Hepatocyte (in vitro differentiated cells): ENCODE measurements around the gene MBD5. TPM values are rescaled to one million over a fixed set of nuclear protein-coding genes. Genes with fewer than 3 reads are reported as not detected.

Experiments
- DNase-seq: peaks from one replicate; pipeline ENCODE4 v3.0.0-alpha.2; 2016; ENCODE audit warnings: low spot score
- H2AFZ ChIP-seq: fragments of 200-600 bp; sonication (generic); 2 replicates; pipeline ENCODE4 v1.6.0; 2016; ENCODE audit warnings: antibody characterized with exemption, mild to moderate bottlenecking
- H3K27ac ChIP-seq: fragments of 200-600 bp; sonication (generic); 2 replicates; pipeline ENCODE4 v1.5.1; 2016; ENCODE audit warnings: mild to moderate bottlenecking
- H3K27me3 ChIP-seq: fragments of 200-600 bp; sonication (generic); 2 replicates; pipeline ENCODE4 v1.6.1; 2016
- H3K36me3 ChIP-seq: fragments of 200-600 bp; sonication (generic); replicated peaks from 2 replicates; pipeline ENCODE4 v1.5.1; 2016; ENCODE audit warnings: low read depth; ENCODE audit not compliant: insufficient read depth
- H3K4me1 ChIP-seq: fragments of 200-600 bp; sonication (generic); 2 replicates; pipeline ENCODE4 v1.5.1; 2016; ENCODE audit warnings: mild to moderate bottlenecking, moderate library complexity; ENCODE audit not compliant: insufficient read depth
- H3K4me2 ChIP-seq: fragments of 200-600 bp; sonication (generic); 2 replicates; pipeline ENCODE4 v1.6.0; 2016
- H3K4me3 ChIP-seq: fragments of 200-600 bp; sonication (generic); 2 replicates; pipeline ENCODE4 v1.5.1; 2016; ENCODE audit warnings: mild to moderate bottlenecking
- H3K79me2 ChIP-seq: fragments of 200-600 bp; sonication (generic); 2 replicates; pipeline ENCODE4 v1.6.0; 2017; ENCODE audit warnings: mild to moderate bottlenecking
- H3K9me2 ChIP-seq: fragments of 200-600 bp; sonication (generic); replicated peaks from 2 replicates; pipeline ENCODE4 v1.6.0; 2017; ENCODE audit warnings: mild to moderate bottlenecking; ENCODE audit not compliant: insufficient read depth
- H3K9me3 ChIP-seq: fragments of 200-600 bp; sonication (generic); 2 replicates; pipeline ENCODE4 v1.5.1; 2016; ENCODE audit warnings: low read depth, mild to moderate bottlenecking
- H4K20me1 ChIP-seq: fragments of 200-600 bp; sonication (generic); 2 replicates; pipeline ENCODE4 v1.6.0; 2016; ENCODE audit warnings: mild to moderate bottlenecking; ENCODE audit not compliant: insufficient read depth, poor library complexity, severe bottlenecking
- CTCF ChIP-seq: fragments of 200-600 bp; sonication (generic); IDR thresholded peaks from 2 replicates; pipeline ENCODE4 v1.5.1; 2016; ENCODE audit warnings: antibody characterized with exemption, mild to moderate bottlenecking; ENCODE audit not compliant: poor library complexity
- EZH2 ChIP-seq: fragments of 200-600 bp; sonication (generic); IDR thresholded peaks from 2 replicates; pipeline ENCODE4 v1.6.1; 2016; ENCODE audit warnings: antibody characterized with exemption, mild to moderate bottlenecking, borderline replicate concordance
- EZH2phosphoT487 ChIP-seq: fragments of 200-600 bp; sonication (generic); IDR thresholded peaks from one replicate; pipeline ENCODE4 v1.6.1; 2018; ENCODE audit warnings: antibody characterized with exemption, mild to moderate bottlenecking, low read depth, moderate library complexity; ENCODE audit not compliant: unreplicated experiment, severe bottlenecking
- WGBS: methylation state at CpG from one replicate; pipeline ENCODE4 v1.1.6; 2016; ENCODE audit warnings: low lambda C conversion rate; ENCODE audit errors: missing lambda C conversion rate; 5-methylcytosine and 5-hydroxymethylcytosine counted together
- polyA plus RNA-seq: library from polyadenylated mRNA; unstranded; fragments of >200 nt; fragmentation: Nextera tagmentation; extraction: Ambion mirVana; gene quantifications from 2 replicates; pipeline ENCODE4 v1.2.1, GENCODE V29; 2016
- total RNA-seq: library from RNA; depleted of rRNA; stranded (reverse); fragments of >200 nt; gene quantifications from 2 replicates; pipeline ENCODE4 v1.2.3, GENCODE V29; 2014

MBD5 gene
- total and polyA plus RNA-seq, 2 experiments from 2014 or later = 20.9 to 36.2 TPM

DNA sequence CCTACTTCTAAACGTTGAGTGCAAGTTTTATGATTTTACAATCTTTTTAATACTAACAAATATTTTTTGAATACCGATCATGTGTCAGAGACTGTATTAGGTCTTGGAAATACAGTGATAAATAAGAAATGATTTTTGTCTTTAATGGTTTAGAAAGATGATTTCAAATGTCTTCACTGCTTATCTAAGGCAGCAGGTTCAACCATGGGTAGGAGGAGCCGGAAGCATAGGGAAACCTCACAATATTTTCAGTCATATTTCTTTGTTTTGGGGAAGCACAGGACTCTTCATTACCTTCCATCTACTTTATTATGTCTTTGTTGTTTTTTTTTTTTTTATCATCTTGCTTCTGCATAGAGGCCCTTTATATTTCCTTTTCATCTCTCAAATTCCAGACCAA, 458.5 kb downstream of the MBD5 start:
- no peak overlapping the region for H3K4me3 ChIP-seq
- no peak for TF ChIP-seq CTCF
- H3K9me3 ChIP-seq = no peaks in the 10 kb centered on the region
- H3K9me2 ChIP-seq = no peaks in the 10 kb centered on the region
- H3K27me3 ChIP-seq = no peaks in the 10 kb centered on the region
- no peak overlapping the region for H3K4me2 ChIP-seq
- DNase-seq = no peak
- no peaks in the 10 kb centered on the region for H3K79me2 ChIP-seq
- whole genome bisulfite sequencing = 86% methylated on average over 3 of the region's 3 CpGs
- no peaks in the 10 kb centered on the region for H4K20me1 ChIP-seq
- no peaks in the 10 kb centered on the region for H3K36me3 ChIP-seq
- no peaks in the 10 kb centered on the region for H3K4me1 ChIP-seq
- H2AFZ ChIP-seq = no peak overlapping the region
- no peak overlapping the region for H3K27ac ChIP-seq

DNA sequence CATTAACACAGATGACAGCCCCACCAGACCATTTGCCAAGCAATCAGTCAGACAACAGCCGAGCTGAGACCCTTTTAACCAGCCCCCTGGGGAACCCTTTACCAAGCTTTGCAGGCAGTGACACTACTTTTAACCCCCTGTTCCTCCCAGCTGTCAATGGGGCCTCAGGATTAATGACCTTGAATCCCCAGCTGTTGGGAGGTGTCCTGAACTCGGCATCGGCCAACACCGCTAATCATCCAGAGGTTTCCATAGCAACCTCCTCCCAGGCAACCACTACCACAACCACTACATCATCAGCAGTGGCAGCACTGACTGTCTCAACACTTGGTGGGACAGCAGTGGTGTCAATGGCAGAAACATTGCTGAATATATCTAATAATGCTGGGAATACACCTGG, 462.8 kb downstream of the MBD5 start:
- H4K20me1 ChIP-seq = no peaks in the 10 kb centered on the region
- WGBS = 61% methylated on average over 4 of the region's 4 CpGs

DNA sequence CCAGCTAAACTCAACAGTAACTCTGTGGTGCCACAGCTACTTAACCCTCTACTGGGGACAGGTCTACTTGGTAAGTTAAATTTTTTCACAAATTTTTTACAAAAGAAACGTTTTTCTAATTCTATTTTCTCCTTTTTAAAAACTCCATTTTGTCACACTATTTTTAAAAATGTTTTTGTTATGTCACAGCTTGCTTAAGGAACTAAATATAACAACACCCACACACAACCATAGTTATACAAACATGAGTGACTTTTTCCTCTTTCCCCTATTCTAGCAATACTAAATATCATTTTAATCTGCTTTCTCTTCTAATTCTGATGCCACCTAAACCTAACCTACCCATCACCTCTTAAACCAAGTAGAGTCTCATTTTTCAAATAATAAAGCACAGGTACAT, 463.2 kb downstream of the MBD5 start:
- Histone ChIP-seq H3K79me2 (no peaks in the 10 kb centered on the region), H2AFZ (no peak overlapping the region), H4K20me1 (no peaks in the 10 kb centered on the region), H3K4me1 (no peaks in the 10 kb centered on the region), H3K4me2 (no peak overlapping the region), H3K9me3 (no peaks in the 10 kb centered on the region), H3K27me3 (no peaks in the 10 kb centered on the region), H3K27ac (no peak overlapping the region), H3K9me2 (no peaks in the 10 kb centered on the region), H3K4me3 (no peak overlapping the region), H3K36me3 (no peaks in the 10 kb centered on the region)
- no peak for DNase-seq
- WGBS = 52% methylated on average over 1 of the region's 1 CpG
- no peak for TF ChIP-seq EZH2
- TF ChIP-seq EZH2phosphoT487 = no peak
- TF ChIP-seq CTCF = no peak

More for the DNA sequence above, 462.8 kb downstream of the MBD5 start:
- TF ChIP-seq EZH2phosphoT487 = no peak
- TF ChIP-seq CTCF = no peak
- TF ChIP-seq EZH2 = no peak
- Histone ChIP-seq H3K9me2 (no peaks in the 10 kb centered on the region), H3K4me1 (no peaks in the 10 kb centered on the region), H3K36me3 (no peaks in the 10 kb centered on the region), H3K27me3 (no peaks in the 10 kb centered on the region), H3K27ac (no peak overlapping the region), H3K4me3 (no peak overlapping the region), H2AFZ (no peak overlapping the region), H3K79me2 (no peaks in the 10 kb centered on the region), H3K9me3 (no peaks in the 10 kb centered on the region), H3K4me2 (no peak overlapping the region)
- no peak for DNase-seq

DNA sequence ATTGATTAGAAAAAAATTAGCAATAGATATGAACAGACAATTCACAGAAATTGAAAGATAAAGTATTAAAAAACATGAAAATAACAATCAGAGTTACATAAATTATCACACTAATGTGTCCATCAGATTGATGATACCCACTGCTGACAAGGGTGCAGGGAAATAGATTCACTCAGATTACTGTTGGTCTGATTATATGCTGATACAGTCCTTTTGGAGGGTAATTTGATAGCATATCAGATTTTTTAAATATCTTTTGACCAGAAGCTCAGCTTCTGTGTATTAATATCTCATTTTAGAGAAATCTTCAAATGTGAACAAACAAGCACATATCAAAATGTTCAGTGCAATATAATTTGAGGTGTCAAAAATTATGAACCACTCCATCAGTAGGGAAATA, 465.8 kb downstream of the MBD5 start:
- no peaks in the 10 kb centered on the region for H3K9me3 ChIP-seq
- no peaks in the 10 kb centered on the region for H4K20me1 ChIP-seq
- no peak overlapping the region for H3K4me2 ChIP-seq
- H3K27me3 ChIP-seq = no peaks in the 10 kb centered on the region
- DNase-seq = no peak
- no peaks in the 10 kb centered on the region for H3K79me2 ChIP-seq
- H2AFZ ChIP-seq = no peak overlapping the region
- TF ChIP-seq EZH2phosphoT487 (no peak), CTCF (no peak)
- no peaks in the 10 kb centered on the region for H3K36me3 ChIP-seq
- H3K27ac ChIP-seq = no peak overlapping the region
- no peaks in the 10 kb centered on the region for H3K9me2 ChIP-seq
- no peaks in the 10 kb centered on the region for H3K4me1 ChIP-seq
- no peak overlapping the region for H3K4me3 ChIP-seq
